BE2C (cell line): ENCODE data around the gene EPB41.
"Not testable (repeated sequence)": the region's sequence is repeated elsewhere in the genome, so short reads cannot be mapped to it uniquely, and the experiment has no call there.

Experiments
- DNase-seq: peaks from one replicate; pipeline ENCODE4 v3.0.0-alpha.2; 2020
- H3K27me3 ChIP-seq: fragments of 250-450 bp; sonication (Bioruptor Pico); 2 replicates; pipeline ENCODE4 v1.5.1; 2020; ENCODE audit warnings: mild to moderate bottlenecking
- H3K36me3 ChIP-seq: fragments of 250-450 bp; sonication (Bioruptor Pico); 2 replicates; pipeline ENCODE4 v1.5.1; 2020; ENCODE audit warnings: mild to moderate bottlenecking
- H3K4me1 ChIP-seq: fragments of 250-450 bp; sonication (Bioruptor Pico); 2 replicates; pipeline ENCODE4 v1.5.1; 2020
- H3K4me3 ChIP-seq: 2 replicates; pipeline ENCODE4 v1.5.1; 2011; ENCODE audit warnings: low read depth, low read length
- H3K9me3 ChIP-seq: fragments of 250-450 bp; sonication (Bioruptor Pico); 2 replicates; pipeline ENCODE4 v1.5.1; 2020
- TF ChIP-seq, protein P1 (sequence below): IDR thresholded peaks from 2 replicates; pipeline ENCODE4 v1.5.1; 2012; ENCODE audit warnings: mild to moderate bottlenecking, low read depth, low read length

The EPB41 gene

GRCh38 chr1:28956038-28956464 lies 41.7 kb downstream of the EPB41 start:
- H3K4me1 ChIP-seq, result no peaks in the 10 kb centered on the region
- DNase-seq, result no peak
- TF ChIP-seq, protein P1, sequence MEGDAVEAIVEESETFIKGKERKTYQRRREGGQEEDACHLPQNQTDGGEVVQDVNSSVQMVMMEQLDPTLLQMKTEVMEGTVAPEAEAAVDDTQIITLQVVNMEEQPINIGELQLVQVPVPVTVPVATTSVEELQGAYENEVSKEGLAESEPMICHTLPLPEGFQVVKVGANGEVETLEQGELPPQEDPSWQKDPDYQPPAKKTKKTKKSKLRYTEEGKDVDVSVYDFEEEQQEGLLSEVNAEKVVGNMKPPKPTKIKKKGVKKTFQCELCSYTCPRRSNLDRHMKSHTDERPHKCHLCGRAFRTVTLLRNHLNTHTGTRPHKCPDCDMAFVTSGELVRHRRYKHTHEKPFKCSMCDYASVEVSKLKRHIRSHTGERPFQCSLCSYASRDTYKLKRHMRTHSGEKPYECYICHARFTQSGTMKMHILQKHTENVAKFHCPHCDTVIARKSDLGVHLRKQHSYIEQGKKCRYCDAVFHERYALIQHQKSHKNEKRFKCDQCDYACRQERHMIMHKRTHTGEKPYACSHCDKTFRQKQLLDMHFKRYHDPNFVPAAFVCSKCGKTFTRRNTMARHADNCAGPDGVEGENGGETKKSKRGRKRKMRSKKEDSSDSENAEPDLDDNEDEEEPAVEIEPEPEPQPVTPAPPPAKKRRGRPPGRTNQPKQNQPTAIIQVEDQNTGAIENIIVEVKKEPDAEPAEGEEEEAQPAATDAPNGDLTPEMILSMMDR, result no peak
- H3K9me3 ChIP-seq, result no peaks in the 10 kb centered on the region
- no peaks in the 10 kb centered on the region for H3K36me3 ChIP-seq
- H3K27me3 ChIP-seq, result no peaks in the 10 kb centered on the region
- H3K4me3 ChIP-seq, result no peak overlapping the region

- DNase-seq, H3K9me3 ChIP-seq, H3K4me3 ChIP-seq, H3K27me3 ChIP-seq, H3K4me1 ChIP-seq, H3K36me3 ChIP-seq: not testable (repeated sequence)
Measured at GRCh38 chr1:28962114-28962831, 47.9 kb downstream of the EPB41 start.

- H3K36me3 ChIP-seq, result no peaks in the 10 kb centered on the region
- H3K4me1 ChIP-seq, result no peaks in the 10 kb centered on the region
- H3K27me3 ChIP-seq, result no peaks in the 10 kb centered on the region
- H3K4me3 ChIP-seq, result no peak overlapping the region
- DNase-seq, result no peak
- no peaks in the 10 kb centered on the region for H3K9me3 ChIP-seq
- TF ChIP-seq, protein P1, result no peak
Measured at GRCh38 chr1:28965271-28965870, 51.0 kb downstream of the EPB41 start.

GRCh38 chr1:28966617-28967016 lies 52.2 kb downstream of the EPB41 start:
- no peaks in the 10 kb centered on the region for H3K36me3 ChIP-seq
- no peaks in the 10 kb centered on the region for H3K9me3 ChIP-seq
- TF ChIP-seq, protein P1, result no peak
- H3K27me3 ChIP-seq, result no peaks in the 10 kb centered on the region
- DNase-seq, result no peak
- H3K4me3 ChIP-seq, result no peak overlapping the region
- H3K4me1 ChIP-seq, result no peaks in the 10 kb centered on the region

GRCh38 chr1:28971980-28972771 lies 57.8 kb downstream of the EPB41 start:
- H3K4me1 ChIP-seq, result no peaks in the 10 kb centered on the region
- H3K9me3 ChIP-seq, result no peaks in the 10 kb centered on the region
- no peak for DNase-seq
- H3K4me3 ChIP-seq, result no peak overlapping the region
- TF ChIP-seq, protein P1, result no peak
- H3K36me3 ChIP-seq, result no peaks in the 10 kb centered on the region
- no peaks in the 10 kb centered on the region for H3K27me3 ChIP-seq

DNA sequence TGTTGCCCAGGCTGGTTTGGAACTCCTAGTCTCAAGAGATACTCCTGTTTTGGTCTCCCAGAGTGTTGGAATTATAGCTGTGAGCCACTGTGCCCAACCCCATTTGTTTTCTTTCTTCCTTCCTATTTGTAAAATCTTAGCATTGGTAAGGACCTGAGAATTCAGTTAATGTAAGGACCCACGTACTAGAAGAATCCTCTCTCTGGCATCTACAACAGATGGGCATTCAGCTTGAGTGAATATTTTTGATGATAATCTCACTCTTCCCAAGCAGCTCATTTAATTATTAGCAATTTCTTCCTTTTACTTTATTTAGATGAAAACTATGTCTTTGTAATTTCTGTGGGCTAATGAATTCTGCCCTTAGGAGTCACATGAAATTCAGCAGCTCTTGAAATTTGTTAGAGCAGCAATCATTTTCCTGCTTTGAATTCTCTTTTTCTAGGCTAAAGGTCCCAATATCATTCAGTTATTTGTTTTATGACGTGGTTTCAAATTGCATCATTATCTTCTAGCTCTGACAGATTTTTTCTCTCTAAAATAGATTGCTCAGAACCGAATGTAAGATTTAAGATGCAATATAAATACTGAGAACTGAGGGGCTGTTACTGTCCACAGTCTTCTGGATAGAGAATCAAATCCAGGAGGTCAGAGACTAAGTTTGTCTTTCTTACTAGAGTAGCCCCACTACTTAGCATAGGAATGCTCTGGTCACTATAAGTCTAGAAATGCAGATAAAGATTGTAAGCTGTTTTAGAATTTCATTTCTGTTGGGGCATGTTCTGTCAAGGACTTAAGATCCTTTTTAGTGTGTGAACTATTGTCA lies 59.4 kb downstream of the EPB41 start:
- Histone ChIP-seq H3K4me1 (no peaks in the 10 kb centered on the region), H3K36me3 (no peaks in the 10 kb centered on the region), H3K4me3 (no peak overlapping the region), H3K27me3 (no peaks in the 10 kb centered on the region), H3K9me3 (no peaks in the 10 kb centered on the region)
- DNase-seq, result no peak
- TF ChIP-seq, protein P1, result no peak
